Keratinocyte (primary cell): ENCODE data around the gene ZFP36. TPM values are rescaled to one million over a fixed set of nuclear protein-coding genes. Genes with fewer than 3 reads are reported as not detected.
A peak's percentile ranks its signal among the peaks of the same experiment; 100 is the strongest.

Experiments used
- DNase-seq: peaks from one replicate; pipeline ENCODE4 v3.0.0-alpha.2; 2011; ENCODE audit warnings: low read depth, missing footprints, low spot score
- FAIRE-seq: peaks from 2 replicates; lab custom pipeline; 2011; peaks lifted over from hg19 to GRCh38; lab: Jason Lieb, UNC
- H2AFZ ChIP-seq: 2 replicates; pipeline ENCODE4 v1.6.0; 2012; ENCODE audit warnings: low read length, control low read depth, inconsistent platforms; ENCODE audit not compliant: control insufficient read depth
- H3K27ac ChIP-seq: 2 replicates; pipeline ENCODE4 v1.5.1; 2011; ENCODE audit warnings: low read length; ENCODE audit not compliant: control insufficient read depth, insufficient read depth
- H3K27me3 ChIP-seq: 3 replicates; pipeline ENCODE4 v1.6.0; 2011; ENCODE audit warnings: low read length; ENCODE audit not compliant: control insufficient read depth, insufficient read depth; ENCODE audit errors: extremely low read depth
- H3K36me3 ChIP-seq, 2 experiments: 2 replicates in 1 of 2; 3 replicates in 1 of 2; pipeline ENCODE4 v1.5.1; 2011; ENCODE audit warnings: low read length in 2 of 2, mild to moderate bottlenecking in 1 of 2; ENCODE audit not compliant: control insufficient read depth in 2 of 2, insufficient read depth in 2 of 2; ENCODE audit errors: extremely low read depth in 1 of 2
- H3K4me1 ChIP-seq: 3 replicates; pipeline ENCODE4 v1.5.1; 2011; ENCODE audit warnings: low read length; ENCODE audit not compliant: control insufficient read depth, insufficient read depth; ENCODE audit errors: extremely low read depth
- H3K4me2 ChIP-seq: 3 replicates; pipeline ENCODE4 v1.6.0; 2011; ENCODE audit warnings: low read depth, low read length; ENCODE audit not compliant: control insufficient read depth, insufficient read depth; ENCODE audit errors: extremely low read depth
- H3K4me3 ChIP-seq, 3 experiments: fragments of 200-600 bp in 1 of 3; sonication (generic) in 1 of 3; 2 replicates in 2 of 3; 3 replicates in 1 of 3; pipeline ENCODE4 v1.5.1; 2011 to 2016; ENCODE audit warnings: low read length in 3 of 3, mild to moderate bottlenecking in 3 of 3, control low read depth in 2 of 3, inconsistent platforms in 1 of 3, low read depth in 1 of 3, mixed read lengths in 1 of 3, mixed run types in 1 of 3, moderate library complexity in 1 of 3; ENCODE audit not compliant: control insufficient read depth in 2 of 3, insufficient read depth in 2 of 3; ENCODE audit errors: extremely low read depth in 1 of 3
- H3K79me2 ChIP-seq: 2 replicates; pipeline ENCODE4 v1.6.0; 2012; ENCODE audit warnings: low read length; ENCODE audit not compliant: control insufficient read depth, insufficient read depth
- H3K9ac ChIP-seq: 3 replicates; pipeline ENCODE4 v1.6.0; 2011; ENCODE audit warnings: low read length; ENCODE audit not compliant: control insufficient read depth, insufficient read depth; ENCODE audit errors: extremely low read depth
- H3K9me1 ChIP-seq: 3 replicates; pipeline ENCODE4 v1.6.0; 2011; ENCODE audit warnings: low read length; ENCODE audit not compliant: control insufficient read depth, insufficient read depth; ENCODE audit errors: extremely low read depth
- H3K9me3 ChIP-seq: 2 replicates; pipeline ENCODE4 v1.5.1; 2012; ENCODE audit warnings: low read depth, low read length; ENCODE audit not compliant: control insufficient read depth
- H4K20me1 ChIP-seq: 3 replicates; pipeline ENCODE4 v1.6.0; 2011; ENCODE audit warnings: low read length; ENCODE audit not compliant: control insufficient read depth, insufficient read depth; ENCODE audit errors: extremely low read depth
- EZH2 ChIP-seq: IDR thresholded peaks from one replicate; pipeline ENCODE4 v1.6.1; 2012; ENCODE audit warnings: inconsistent platforms, mild to moderate bottlenecking, low read length, moderate library complexity
- dilution Hi-C: fragments of 300-500 bp; cut with MboI; formaldehyde crosslinking; loops from one replicate; pipeline ENCODE4 v1.7.0; 2020; ENCODE audit warnings: low sequenced_read_pairs; ENCODE audit not compliant: extremely low pct_ligation_motif_present
- polyA plus RNA-seq, 5 experiments: library from polyadenylated mRNA; depleted of rRNA in 3 of 5; stranded (reverse) in 3 of 5; stranded (forward) in 1 of 5; unstranded in 1 of 5; fragments of >200 nt; gene quantifications; 1 replicate in 1 of 5; 2 replicates in 3 of 5; 3 replicates in 1 of 5; pipeline versions ENCODE4 v1.2.1 to v1.2.3, GENCODE V29; 2011 to 2012; ENCODE audit warnings: missing spikeins in 2 of 5, low read depth in 1 of 5, low replicate concordance in 1 of 5
- TF ChIP-seq, protein P1 (sequence below), 3 experiments: IDR thresholded peaks in 1 of 3; conservative IDR thresholded peaks in 1 of 3; optimal IDR thresholded peaks in 1 of 3; 2 replicates in 2 of 3; 3 replicates in 1 of 3; pipeline versions ENCODE3 to v1.5.1; 2011; ENCODE audit warnings: low read length in 3 of 3, mild to moderate bottlenecking in 3 of 3, moderate library complexity in 2 of 3, control low read depth in 1 of 3, inconsistent platforms in 1 of 3; ENCODE audit not compliant: insufficient read depth in 2 of 3; ENCODE audit errors: extremely low read depth in 1 of 3

The ZFP36 gene
- polyA plus RNA-seq, 1 donor (not counting 4 experiments of a cell fraction or from before 2014, with no cell fraction given), result 12.8 TPM

DNA sequence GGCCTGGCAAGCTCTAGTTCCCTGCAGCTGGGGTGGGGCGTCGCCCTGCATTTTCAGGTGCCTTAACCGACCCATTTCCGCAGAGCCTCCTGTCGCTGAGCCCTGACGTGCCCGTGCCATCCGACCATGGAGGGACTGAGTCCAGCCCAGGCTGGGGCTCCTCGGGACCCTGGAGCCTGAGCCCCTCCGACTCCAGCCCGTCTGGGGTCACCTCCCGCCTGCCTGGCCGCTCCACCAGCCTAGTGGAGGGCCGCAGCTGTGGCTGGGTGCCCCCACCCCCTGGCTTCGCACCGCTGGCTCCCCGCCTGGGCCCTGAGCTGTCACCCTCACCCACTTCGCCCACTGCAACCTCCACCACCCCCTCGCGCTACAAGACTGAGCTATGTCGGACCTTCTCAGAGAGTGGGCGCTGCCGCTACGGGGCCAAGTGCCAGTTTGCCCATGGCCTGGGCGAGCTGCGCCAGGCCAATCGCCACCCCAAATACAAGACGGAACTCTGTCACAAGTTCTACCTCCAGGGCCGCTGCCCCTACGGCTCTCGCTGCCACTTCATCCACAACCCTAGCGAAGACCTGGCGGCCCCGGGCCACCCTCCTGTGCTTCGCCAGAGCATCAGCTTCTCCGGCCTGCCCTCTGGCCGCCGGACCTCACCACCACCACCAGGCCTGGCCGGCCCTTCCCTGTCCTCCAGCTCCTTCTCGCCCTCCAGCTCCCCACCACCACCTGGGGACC lies 1.2 kb downstream of the ZFP36 start:
- FAIRE-seq (no peak), DNase-seq (no peak)
- H3K9me1 ChIP-seq, result no peaks in the 10 kb centered on the region
- H3K27ac ChIP-seq, result peak overlapping the region; percentile 88
- H3K79me2 ChIP-seq, result peaks cover 23% of the 10 kb centered on the region
- no peaks in the 10 kb centered on the region for H3K27me3 ChIP-seq
- H3K4me2 ChIP-seq, result peak overlapping the region; percentile 88
- peaks cover 31% of the 10 kb centered on the region for H3K4me1 ChIP-seq
- H3K36me3 ChIP-seq, result peaks cover 6 to 14% of the 10 kb centered on the region in 2 experiments
- peak overlapping the region; percentile 93 for H3K9ac ChIP-seq
- no peaks in the 10 kb centered on the region for H3K9me3 ChIP-seq
- H2AFZ ChIP-seq, result no peak overlapping the region
- H4K20me1 ChIP-seq, result peaks cover 4% of the 10 kb centered on the region
- dilution Hi-C loops, result no loop called here
- H3K4me3 ChIP-seq, result peak overlapping the region; percentile 75 to 85 (median 81)
- TF ChIP-seq, protein P1, sequence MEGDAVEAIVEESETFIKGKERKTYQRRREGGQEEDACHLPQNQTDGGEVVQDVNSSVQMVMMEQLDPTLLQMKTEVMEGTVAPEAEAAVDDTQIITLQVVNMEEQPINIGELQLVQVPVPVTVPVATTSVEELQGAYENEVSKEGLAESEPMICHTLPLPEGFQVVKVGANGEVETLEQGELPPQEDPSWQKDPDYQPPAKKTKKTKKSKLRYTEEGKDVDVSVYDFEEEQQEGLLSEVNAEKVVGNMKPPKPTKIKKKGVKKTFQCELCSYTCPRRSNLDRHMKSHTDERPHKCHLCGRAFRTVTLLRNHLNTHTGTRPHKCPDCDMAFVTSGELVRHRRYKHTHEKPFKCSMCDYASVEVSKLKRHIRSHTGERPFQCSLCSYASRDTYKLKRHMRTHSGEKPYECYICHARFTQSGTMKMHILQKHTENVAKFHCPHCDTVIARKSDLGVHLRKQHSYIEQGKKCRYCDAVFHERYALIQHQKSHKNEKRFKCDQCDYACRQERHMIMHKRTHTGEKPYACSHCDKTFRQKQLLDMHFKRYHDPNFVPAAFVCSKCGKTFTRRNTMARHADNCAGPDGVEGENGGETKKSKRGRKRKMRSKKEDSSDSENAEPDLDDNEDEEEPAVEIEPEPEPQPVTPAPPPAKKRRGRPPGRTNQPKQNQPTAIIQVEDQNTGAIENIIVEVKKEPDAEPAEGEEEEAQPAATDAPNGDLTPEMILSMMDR (optimal IDR thresholded peaks at IDR 0.05 in 1 of 3, IDR thresholded peaks at IDR 0.05 in 1 of 3, conservative IDR thresholded peaks at IDR 0.05 in 1 of 3; ENCODE audit: extremely low read depth in 1 of 3, insufficient read depth in 2 of 3, low read length in 3 of 3), result no peak
- no peak for TF ChIP-seq EZH2

DNA sequence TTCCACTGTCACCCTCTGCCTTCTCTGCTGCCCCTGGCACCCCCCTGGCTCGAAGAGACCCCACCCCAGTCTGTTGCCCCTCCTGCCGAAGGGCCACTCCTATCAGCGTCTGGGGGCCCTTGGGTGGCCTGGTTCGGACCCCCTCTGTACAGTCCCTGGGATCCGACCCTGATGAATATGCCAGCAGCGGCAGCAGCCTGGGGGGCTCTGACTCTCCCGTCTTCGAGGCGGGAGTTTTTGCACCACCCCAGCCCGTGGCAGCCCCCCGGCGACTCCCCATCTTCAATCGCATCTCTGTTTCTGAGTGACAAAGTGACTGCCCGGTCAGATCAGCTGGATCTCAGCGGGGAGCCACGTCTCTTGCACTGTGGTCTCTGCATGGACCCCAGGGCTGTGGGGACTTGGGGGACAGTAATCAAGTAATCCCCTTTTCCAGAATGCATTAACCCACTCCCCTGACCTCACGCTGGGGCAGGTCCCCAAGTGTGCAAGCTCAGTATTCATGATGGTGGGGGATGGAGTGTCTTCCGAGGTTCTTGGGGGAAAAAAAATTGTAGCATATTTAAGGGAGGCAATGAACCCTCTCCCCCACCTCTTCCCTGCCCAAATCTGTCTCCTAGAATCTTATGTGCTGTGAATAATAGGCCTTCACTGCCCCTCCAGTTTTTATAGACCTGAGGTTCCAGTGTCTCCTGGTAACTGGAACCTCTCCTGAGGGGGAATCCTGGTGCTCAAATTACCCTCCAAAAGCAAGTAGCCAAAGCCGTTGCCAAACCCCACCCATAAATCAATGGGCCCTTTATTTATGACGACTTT lies 2.0 kb downstream of the ZFP36 start:
- Histone ChIP-seq H3K9ac (peak overlapping the region; percentile 93), H3K4me2 (peak overlapping the region; percentile 88)
- dilution Hi-C loops, result no loop called here

More for the DNA sequence above, 2.0 kb downstream of the ZFP36 start:
- peaks cover 4% of the 10 kb centered on the region for H4K20me1 ChIP-seq
- no peak for DNase-seq
- no peak for FAIRE-seq
- no peak overlapping the region for H2AFZ ChIP-seq
- peaks cover 23% of the 10 kb centered on the region for H3K79me2 ChIP-seq
- H3K9me3 ChIP-seq, result no peaks in the 10 kb centered on the region
- H3K27ac ChIP-seq, result peak overlapping the region; percentile 88
- H3K36me3 ChIP-seq, result peaks cover 6 to 14% of the 10 kb centered on the region in 2 experiments
- H3K9me1 ChIP-seq, result no peaks in the 10 kb centered on the region
- no peaks in the 10 kb centered on the region for H3K27me3 ChIP-seq
- TF ChIP-seq, protein P1 (optimal IDR thresholded peaks at IDR 0.05 in 1 of 3, IDR thresholded peaks at IDR 0.05 in 1 of 3, conservative IDR thresholded peaks at IDR 0.05 in 1 of 3; ENCODE audit: extremely low read depth in 1 of 3, insufficient read depth in 2 of 3, low read length in 3 of 3), result no peak
- no peak for TF ChIP-seq EZH2
- peak overlapping the region; percentile 75 to 85 (median 81) for H3K4me3 ChIP-seq
- H3K4me1 ChIP-seq, result peaks cover 23% of the 10 kb centered on the region
